Stimulated activated CD8-positive, alpha-beta memory T cell treated with anti-CD3 and anti-CD28 coated beads, Interleukin-7, amount 100 ng/mL, for 48 hours (primary cell): ENCODE data around the gene REEP3.
"Not testable (repeated sequence)": the region's sequence is repeated elsewhere in the genome, so short reads cannot be mapped to it uniquely, and the experiment has no call there.

ENCODE experiments used
- DNase-seq, 2 donors: peaks; one replicate each; pipeline ENCODE4 v3.0.0-alpha.2; 2020; ENCODE audit warnings: low read depth in 1 of 2; ENCODE audit errors: extremely low read depth in 1 of 2

REEP3 gene

DNA sequence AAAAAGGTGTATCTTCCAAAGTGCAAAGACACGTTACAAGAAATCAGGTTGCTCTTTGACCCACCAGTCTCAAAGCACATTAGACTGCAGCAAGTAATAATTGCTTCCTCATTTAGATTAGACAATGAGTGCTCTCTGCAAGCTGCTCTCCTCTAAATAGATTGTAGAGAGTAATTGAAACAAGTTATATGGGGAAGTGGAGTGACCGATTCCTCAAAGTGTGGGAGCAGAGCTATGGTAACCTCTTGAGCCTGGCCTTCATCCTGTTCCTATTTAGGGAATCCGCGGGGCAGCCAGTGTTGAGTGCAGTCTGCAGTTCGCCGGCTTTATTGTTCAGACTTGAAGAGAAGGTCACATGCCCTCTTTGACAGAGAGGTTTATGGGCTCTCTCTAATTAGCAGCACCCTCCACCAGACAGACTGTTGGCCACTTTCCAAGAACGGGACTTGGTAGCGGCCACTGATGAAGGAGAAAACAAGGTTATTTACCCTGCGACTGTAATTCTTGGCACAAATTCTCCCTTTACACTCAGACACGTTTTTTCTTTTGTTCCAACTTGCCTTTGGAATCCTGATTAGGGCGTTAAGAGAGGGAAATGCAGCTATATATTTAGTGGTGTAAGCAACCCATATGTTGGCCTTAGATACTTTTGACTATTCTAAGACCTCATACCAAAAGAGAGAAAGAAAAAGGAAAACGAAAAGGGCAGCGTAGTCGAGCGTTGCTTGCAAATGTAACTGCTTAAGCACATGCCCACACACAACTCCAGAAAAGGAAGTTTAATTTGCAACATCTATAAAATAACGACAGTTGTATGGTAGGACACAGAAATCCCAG lies 107.5 kb downstream of the REEP3 start:
- DNase-seq = no peak

DNA sequence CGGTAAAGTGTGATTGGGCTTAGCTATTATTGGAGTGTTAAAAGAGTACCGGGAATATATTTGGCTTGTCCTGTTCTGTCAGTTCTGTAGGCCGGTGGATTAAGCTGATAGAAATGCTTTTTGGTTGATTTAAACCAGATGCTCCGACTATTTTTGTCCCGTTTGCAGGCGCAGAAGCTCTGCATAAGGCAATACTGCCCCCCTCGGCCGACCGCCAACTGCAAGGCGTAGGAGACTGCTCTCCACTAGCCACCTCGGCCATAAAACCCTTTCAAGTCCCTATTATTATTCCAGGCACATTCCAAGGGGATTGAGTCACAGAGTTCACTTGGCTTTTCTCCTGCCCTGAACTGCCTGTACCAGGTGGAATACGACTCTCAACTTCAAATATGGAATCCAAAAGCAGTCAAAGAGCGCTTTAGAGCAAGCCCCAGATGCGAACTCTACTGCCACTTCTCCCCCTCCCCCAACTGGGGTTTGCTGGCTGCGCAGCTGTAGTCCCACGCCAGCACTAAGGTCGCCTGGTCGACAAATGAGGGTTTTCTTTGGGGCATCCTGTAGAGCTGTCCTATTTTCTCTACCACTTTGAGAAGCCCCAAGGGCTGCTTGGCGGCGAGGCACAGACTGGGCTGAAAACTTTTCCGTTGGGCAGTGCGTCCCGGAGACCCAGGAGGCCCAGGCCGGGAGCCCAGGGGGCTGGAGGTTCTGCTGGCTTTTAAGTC lies 108.3 kb downstream of the REEP3 start:
- DNase-seq = peak; percentile 50 to 76

DNA sequence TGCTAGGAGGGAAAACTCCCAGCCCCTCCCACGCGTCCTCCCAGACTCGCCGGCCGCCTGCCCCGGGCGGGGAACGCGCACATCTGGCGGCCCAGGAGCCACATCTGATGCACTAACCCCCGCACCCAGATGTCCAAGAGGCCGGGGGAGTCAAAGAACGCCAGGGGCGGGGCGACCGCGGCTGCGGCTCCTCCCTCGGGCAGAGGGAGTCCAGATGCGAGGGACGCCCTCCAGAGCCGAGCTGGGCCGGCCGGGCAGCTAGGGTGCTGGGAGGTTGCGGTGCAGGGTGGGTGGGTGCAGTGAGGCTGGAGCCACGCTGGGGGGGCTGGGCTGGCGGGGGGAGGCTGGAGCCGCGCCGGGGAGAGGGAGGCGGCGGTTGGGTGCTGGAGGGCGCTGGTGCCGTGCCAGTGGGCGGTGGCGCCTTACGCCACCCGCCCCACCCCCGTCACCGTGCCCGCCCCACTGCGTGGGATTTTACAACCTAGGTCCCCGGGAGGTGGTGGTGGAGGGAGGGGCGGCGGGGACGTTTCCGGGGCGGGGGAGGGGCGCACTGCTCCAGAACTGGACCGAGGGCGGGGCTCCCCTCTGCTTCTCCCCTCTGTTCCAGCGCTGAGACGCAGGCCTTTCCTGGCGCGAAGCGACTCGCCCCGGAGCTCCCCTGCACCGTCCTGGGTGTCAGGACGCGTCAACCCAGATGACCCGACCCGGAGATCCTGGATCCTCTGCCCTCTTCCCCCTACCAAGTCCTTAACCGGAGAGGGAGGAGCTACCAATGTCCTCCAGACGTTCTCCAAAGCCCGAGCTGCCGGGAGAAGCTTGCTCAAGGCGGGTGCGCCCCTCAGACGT lies 109.1 kb downstream of the REEP3 start:
- peak; percentile 61 to 68 for DNase-seq

DNA sequence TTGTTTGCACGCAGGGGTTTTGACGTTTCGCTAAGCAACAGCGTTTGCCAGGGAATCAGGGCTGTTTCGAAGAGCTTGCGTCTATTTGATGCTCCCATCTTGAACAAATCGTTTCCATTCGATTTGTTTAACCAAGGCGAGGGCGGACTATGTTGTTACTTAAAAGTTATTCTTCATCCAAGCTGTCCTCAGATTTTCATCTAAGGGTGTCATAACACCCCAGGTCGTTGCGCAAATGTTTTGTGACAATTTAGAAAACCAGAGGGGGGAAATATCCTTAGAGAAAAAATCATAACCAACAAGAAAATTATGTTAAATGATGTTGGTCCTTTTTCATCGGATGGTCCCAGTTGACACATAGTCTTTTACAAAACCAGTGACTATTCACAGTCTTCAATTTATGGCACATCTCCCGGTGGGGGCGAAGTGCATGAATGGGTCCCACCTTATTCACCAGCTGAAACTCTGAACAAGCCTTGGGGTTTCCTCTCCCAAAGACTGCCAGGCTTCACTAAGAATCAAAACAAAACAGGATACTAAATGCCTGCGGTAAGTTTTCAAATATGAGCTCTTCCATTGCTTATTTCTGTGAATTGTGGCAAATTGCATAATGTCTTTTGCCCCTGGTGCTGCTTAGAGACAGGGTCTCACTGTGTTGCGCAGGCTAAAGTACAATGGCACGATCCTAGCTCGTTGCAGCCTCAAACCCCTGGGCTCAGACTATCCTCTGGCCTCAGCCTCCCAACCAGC lies 109.9 kb downstream of the REEP3 start:
- no peak for DNase-seq

DNA sequence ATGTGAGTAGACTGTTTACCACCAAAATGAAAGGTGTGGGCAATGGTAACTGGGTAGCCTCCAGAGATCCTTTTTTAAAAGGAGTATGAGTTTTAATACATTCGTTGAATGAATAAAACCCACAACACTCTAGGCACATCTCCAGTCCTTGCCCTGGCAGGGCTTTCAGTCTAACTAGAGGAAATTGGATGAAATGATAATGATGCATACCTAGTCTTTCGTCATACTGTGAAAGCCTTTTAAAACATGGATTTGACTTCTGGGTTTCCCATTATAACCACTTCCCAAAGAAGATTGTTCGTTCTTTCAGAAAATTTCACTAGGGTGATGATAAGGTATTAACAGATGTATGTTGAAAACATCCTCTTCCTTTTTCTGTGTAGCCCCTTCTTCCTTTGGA lies 110.8 kb downstream of the REEP3 start:
- DNase-seq = no peak

DNA sequence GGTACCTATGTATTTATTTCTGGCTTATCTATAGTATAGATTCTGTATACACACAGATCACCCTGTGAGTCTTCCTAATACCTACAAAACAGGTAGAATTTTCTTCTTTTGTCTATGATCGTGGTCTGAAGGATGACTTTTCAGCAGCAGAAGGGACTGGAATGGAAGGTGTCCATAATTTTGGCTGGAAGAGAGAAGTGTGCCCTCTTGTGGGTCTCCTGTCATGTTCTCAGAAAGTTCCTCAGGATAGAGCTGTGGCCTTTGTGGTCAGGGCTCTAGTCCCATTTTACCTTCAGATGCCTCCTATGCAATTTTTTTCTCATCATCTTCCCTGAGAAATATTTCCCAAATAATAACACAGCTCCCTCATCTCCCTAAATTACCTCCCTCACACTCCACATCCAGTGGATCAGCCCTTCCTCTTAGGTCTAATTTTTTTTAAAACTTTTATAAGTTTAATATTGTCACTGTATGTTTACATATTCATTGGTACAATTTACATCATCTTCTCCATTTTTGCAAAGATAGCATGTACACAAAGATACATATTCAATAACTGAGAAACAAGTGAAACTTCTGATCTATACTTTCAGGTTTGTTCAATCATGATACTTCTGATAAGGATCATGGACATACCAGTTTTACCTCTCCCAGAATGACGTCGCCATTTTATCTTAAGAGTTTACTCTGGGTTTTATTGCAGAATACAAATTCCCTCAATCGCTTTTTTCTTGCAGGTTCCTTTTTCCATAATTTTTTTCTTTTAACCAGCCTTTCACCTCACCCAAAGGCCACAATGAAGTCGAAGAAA lies 112.7 kb downstream of the REEP3 start:
- DNase-seq = no peak

DNA sequence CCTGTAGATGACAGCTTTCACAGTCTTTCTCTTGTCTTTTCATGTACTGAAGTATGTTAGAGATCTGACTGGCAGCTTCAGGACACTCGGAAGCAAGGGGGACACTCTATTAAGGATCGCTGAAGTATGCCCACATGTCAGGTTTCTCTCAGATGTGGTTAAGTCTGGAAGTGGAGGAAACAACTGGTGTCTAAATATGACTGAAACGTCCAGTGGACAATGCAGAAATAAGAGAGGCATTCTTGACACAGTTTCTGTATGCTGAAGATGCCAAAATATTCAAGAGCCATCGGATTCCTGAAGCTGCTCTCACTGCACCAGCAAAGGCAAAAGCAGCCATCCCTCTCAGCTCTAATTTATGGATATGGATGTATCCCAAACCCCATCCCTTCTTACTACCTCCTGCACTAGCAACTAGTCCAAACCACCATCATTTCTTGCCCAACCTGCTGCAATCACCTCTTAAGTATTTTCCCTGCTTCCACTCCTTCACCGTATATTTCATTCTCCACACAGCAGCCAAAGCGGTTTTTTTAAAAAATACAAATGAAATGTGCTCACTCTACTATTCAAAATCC lies 113.4 kb downstream of the REEP3 start:
- DNase-seq = no peak

DNA sequence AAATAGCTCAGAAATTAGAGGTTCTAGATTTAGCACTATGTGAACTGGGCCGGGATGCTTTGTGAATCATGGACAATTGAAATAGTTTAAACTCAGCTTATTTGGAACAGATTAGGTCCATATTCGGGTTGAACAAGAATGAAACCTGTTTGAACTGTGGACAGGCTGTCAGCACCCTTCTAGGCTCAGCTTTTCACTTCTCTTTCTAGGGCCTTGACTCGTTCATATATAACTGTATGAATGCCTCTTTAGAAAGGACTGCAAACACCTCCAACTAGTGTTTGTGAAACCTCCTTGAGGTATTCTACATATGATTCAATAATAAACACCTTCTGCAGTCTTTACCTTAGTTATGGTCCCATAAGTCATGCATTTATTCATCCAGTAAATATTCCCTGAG lies 115.6 kb downstream of the REEP3 start:
- no peak for DNase-seq

DNA sequence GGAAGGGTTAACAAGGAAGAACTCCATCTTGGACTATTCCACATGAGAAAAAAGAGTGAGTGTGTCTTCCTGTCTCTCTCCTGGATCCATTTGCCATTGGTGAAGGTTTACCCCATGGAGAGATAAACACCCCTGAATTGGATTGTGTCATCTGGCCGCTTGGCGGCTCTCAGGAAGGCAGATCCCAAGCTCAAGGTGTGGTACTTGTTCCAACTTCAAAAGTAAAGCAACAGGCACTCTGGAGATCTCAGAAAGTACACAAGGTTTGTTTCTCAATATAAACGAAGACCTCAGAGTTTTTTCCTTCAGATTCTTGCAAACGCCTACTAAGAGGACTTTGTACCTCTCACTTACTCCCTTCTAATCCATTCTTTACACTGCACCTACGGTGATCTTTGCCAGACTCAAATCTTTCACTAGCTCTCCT lies 116.7 kb downstream of the REEP3 start:
- no peak for DNase-seq

DNA sequence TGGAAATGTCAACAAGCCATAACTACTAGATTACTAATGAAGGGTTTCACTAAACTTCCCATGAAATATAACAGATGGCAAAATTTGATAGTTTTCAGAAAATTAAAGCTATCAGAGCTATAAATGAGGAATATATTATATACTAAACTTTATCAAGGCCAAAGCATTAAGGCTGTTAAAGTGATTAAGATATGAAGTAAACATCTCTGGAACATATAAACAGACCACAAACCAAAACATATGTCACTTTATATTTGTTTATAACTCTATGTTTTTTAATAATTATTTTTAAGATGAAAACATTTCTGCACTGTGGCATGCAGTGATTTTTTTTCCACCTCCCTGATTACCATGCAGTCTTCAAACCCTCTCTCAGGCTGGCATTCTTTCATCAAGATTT lies 120.2 kb downstream of the REEP3 start:
- no peak for DNase-seq

DNA sequence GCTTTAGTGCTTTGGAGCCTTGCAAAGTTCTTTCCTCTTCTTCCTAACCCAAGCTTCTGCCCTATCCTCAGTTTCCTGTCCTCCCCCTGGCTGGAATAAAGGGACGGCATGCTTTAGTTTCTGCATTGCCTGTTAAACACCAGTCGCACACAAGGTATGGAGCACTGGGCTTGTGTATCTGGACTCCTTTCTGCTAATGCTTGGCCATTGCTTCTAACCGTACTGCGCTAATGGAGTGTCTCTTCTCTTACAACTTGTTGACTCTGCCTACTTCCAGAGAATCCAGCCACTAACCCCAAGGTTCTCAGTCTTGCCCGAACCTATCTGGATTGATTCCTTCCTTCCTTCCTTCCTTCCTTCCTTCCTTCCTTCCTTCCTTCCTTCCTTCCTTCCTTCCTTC lies 120.6 kb downstream of the REEP3 start:
- DNase-seq = no peak

DNA sequence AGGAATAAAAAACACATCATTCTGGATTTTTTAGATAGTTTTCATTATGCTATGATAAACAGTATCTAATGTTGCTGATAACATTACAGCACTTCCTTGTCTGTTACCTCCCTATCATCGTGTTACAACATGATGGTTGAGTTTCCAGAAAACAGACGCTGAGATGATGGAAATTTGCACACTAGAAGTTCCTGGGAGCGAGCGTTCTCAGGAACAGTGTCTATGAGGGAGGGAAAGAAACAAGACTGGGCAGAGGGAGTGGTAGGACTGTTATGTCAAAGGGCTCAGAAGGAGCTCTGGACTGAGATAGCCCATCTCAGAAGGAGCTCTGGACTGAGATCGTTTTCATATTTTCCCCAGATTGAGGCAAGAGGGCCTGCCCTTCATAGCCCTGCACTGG lies 121.6 kb downstream of the REEP3 start:
- DNase-seq = no peak

DNA sequence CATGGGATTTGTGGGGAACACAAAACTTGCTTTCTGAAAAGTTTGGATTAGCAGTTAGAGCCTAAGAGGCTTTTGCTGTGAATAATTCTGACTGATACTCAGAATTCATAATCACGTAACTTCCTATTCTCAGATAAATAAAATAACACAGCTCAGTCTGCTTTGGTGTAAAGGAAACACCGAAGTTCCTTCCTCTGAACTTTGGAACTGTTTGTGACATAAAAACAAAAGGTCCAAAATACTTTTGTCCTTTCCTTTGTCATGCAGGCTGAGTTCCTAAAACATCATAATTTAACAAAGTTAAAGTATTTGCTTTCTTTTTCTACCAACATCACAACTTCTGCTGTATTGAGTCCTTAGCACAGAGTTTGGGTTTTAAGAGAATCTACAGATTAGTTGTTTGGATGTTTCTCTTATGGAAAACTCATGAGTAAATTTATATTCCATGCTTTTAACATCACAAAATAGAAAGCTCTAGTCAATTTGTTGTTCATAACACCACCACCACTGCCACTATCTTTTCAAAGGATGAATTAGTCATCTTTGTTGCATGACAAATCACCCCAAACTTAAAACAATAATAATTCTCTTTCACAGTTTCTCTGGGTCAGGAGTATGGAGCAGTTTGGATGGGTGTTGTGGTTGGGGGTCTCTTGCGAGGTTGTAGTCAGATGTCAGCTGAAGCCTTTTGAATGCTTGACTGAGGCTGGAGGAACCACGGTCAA lies 123.4 kb downstream of the REEP3 start:
- DNase-seq = no peak

DNA sequence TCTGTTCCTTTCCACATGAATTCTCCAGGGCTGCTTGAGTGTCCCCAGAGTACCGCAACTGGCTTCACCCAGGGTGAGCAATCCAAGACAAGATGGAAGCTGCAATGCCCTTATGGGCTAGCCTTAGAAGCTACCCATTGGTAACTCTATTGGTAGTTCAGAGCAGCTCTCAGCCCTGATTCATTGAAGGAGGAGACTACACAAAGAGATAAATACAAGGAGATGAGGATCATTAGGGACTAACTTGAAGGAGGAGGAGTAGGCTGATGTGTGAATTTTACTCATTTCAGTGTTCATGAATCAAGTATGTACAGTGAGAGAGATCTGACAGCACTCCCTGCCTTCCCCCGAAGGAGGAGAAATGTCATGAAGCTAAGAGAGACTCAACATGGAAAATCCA lies 124.0 kb downstream of the REEP3 start:
- DNase-seq = no peak

DNA sequence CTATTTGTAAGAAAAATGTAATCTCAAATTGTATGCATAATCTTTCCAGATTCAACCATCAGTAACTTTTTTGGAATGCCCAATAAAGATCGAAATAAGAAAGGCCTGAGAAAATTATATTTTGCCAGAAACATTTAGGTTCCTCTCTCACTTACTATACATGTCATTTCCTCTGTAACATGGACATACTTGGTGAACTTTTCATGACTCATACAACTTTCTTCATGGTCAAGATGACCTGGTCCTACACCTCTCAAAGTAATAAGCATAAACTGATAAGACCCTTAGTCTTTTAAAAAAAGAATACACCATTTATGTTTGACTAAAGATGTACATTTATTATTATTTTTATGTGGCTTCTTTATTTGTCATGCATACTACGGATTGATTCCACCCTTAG lies 125.3 kb downstream of the REEP3 start:
- DNase-seq = no peak

DNA sequence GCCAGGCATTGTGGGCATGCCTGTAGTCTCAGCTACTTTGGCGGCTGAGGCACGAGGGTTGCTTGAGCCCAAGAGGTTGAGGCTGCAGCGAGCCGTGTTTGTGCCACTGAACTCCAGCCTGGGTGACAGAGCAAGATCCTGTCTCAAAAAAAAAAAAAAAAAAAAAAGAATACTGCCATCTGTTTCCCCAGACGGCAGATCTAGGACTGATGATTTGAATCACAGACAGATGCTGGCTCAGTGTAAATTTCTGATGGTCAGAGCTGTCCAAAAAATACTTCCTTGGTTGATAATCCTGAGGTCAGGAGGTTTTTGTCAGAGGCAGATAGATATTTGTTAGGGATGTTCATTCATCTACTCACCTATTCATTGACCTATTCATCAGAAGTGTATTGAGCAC lies 130.7 kb downstream of the REEP3 start:
- DNase-seq = no peak

DNA sequence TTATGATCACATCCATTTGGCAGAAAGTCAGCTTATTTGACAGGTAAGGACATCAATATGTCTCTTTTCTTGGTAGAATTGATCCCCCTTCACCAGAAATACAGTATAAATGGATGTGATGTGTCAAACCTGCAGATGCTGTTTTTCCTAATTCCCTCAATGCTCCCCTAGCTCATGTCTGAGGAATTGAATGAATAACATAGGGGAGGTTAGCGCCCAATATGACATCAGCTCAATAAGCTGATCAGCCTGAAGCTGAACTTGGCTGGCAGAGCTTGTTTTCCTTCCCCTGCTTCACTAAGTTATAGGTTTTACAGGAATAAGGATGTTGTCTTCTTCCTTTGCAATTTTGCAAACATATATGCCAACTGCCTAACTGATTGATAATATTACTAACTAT lies 132.5 kb downstream of the REEP3 start:
- no peak for DNase-seq

DNA sequence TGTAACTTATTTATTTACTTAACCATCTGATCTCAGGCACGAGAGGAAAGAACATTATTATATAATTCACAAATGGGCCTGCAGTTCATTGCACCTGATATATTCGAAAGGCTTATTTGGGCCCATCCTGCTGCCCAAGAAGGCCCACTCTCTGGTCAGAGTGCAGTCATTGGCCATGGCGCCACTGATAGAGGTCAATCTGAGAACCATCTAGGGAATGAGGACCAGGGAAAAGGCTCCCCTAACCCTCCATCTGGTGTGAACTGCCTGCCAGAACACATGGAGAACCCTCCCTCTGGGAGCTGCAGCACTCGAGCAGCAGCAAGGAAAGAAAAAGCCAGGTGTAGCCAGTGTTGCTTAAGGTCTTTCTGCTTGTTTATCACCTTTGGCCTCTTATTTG lies 136.6 kb downstream of the REEP3 start:
- no peak for DNase-seq

DNA sequence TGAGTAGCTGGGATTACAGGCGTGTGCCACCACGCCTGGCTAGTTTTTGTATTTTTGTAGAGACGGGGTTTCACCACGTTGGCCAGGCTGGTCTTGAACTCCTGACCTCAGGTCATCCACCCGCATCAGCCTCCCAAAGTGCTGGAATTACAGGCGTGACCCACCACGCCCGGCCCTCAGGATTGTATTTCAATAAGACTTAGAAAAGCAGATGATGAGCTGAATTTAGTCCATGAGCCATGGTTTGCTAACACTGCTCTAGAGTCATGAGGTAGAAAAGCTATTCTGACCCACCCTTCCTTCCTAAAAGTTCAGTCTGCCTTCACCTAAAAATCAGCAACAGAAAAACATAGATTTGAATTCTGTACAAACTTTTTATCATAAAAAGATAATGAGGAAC lies 139.7 kb downstream of the REEP3 start:
- DNase-seq = not testable (repeated sequence)
